OCI-LY3 (cell line): ENCODE data around the gene CRTC3.

Experiments
- CTCF ChIP-seq: fragments of 200-600, 300-600 bp; sonication (generic); IDR thresholded peaks from 2 replicates; pipeline ENCODE4 v1.5.1; 2014; ENCODE audit warnings: antibody characterized with exemption, low read length, low read depth
- EZH2phosphoT487 ChIP-seq: fragments of 200-600 bp; shearing (Covaris generic); IDR thresholded peaks from 2 replicates; pipeline ENCODE4 v1.6.1; 2018; ENCODE audit warnings: antibody characterized with exemption, mixed run types, low read depth

DNA sequence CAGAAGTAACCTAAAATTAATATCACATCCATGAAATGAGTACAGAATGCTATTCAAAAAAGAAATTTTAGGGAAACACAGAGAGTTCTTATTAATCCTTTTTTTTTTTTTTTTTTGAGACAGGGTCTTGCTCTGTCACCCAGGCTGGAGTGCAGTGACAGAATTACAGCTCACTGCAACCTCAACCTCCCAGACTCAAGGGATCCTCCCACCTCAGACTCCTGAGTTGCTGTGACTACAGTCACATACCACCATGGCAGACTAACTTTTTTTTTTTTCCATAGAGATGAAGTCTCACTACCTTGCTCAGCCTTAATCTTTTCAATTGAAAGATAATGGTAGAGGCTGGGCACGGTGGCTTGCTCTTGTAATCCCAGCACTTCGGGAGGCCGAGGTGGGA lies 6.3 kb upstream of the CRTC3 start:
- TF ChIP-seq CTCF (no peak), EZH2phosphoT487 (no peak)
